HG02571 (cell line): ENCODE results near the gene FRMPD2.
A peak's percentile ranks its signal among the peaks of the same experiment; 100 is the strongest.
"Not testable (repeated sequence)": the region's sequence is repeated elsewhere in the genome, so short reads cannot be mapped to it uniquely, and the experiment has no call there.

Source experiments
- ATAC-seq: cut with Tn5 transposase; IDR thresholded peaks from one replicate; pipeline ENCODE4 v1.9.1; 2021; ENCODE audit warnings: mild to moderate bottlenecking, moderate library complexity; ENCODE audit not compliant: unreplicated experiment

FRMPD2 gene

DNA sequence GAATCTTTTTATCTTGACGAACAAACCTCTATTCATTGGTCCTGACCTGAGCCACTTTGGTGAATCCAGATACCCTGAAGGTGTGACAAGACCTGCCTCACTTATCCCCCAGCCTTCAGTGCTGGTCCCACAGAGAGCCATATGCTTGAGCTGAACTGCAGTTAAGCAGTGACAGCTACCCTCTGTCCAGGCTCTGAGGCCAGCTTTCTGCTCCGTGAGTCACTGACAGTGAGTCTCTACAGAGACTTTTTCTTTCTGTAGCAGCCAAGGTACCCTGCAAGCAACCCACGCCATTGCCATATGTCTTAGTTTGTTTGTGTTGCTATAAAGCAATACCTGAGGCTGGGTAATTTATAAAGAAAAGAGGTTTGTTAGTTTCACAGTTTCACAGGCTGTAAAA is 133.5 kb downstream of the FRMPD2 start:
- ATAC-seq = not testable (repeated sequence)

DNA sequence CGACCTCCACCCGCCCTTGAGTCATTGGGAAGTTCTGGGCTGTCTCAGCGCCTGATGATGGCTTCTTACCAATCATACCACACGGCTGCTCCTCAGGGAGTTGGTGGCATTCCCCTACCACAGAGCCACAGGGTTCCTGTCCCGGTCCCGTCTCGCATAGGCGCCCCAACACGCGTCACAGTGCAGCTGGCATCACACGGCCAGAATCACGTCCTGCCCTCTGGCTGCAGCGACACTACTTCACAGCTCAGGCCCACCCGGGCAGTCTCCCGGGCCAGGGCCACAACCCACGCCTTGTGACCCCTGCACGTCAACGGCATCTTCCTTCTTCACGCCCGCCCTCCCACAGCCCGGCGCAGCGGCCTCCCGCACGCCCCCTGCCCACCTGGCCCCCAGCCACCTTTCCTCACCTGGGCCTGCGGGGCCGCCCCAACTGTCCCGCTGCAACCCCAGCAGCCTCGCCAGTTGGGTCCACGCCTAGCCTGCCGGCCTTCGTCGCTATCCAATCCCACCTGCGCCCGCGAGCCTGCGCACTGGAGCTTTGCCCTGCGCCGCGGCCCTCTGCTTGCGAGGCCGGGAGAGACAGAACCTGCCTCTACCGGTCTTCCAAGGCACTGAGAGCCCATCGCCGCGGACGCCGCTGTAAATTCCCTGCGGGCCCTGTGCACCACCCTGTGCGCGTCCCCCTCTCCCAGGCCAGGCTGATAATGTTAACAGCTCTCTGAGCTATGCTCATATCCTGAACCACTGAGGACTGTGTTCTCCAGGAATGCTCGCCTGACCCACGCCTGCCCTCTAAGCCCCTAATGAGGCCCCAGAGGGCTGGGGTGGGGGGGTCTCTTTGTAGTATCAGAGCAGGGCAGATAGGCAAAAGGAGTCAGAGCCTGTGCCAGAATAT is 134.3 kb downstream of the FRMPD2 start:
- ATAC-seq = peak; percentile 74

DNA sequence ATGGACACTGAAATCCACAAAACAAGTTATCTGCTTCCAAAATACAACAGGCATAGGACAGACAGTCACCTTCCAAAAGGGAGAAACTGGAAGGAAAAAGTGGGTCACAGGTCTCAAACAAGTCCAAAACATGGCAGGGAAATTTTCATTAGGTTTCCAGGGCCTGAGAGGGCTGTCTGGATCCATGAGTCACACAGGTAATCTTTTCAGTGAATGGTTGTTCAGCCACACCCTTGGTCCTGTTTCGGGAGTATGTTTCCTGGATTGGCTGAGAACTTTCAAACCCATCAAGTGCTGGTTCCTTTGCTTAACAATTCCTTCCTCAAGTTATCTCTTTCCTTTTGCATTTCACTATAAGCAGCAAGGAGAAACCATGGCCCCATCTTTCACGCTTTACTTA is 145.5 kb downstream of the FRMPD2 start:
- not testable (repeated sequence) for ATAC-seq

DNA sequence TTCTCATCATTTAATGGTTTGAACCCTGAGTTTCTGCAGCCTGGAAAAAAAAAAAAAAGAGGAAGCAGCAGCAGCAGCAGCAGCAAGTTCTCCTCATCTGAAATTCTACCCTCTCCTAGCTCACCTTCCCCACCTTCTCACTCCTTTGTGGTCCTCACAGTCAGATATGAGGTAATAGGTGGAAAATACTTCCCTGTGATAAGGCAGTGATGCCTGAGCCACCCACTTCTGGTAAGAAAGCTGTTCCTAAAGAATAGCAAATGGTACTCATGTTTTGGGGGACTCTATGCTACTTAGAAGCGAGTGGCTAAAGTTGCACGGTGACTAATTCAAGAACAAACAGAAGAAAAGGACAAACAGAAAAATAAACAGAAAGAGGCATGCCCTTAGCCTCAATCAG is 148.2 kb downstream of the FRMPD2 start:
- ATAC-seq = not testable (repeated sequence)

DNA sequence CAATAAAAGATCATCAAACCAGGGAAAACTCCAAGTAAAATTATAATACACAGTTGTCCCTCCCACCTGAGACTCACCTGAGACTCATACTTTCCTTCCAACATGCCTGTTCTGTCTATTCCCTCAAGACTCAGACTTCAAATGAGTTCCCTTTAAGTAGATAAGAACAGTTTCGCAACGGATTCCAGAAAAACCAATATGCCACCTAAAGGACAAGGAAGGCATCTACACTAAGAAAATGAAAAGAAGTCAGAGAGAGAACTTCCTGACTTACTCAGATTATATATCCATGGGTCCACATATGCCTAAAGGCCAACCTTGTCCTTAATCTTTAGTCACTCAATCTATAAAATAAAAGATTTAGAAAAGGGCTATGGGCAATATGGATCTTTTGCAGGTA is 148.9 kb downstream of the FRMPD2 start:
- not testable (repeated sequence) for ATAC-seq

DNA sequence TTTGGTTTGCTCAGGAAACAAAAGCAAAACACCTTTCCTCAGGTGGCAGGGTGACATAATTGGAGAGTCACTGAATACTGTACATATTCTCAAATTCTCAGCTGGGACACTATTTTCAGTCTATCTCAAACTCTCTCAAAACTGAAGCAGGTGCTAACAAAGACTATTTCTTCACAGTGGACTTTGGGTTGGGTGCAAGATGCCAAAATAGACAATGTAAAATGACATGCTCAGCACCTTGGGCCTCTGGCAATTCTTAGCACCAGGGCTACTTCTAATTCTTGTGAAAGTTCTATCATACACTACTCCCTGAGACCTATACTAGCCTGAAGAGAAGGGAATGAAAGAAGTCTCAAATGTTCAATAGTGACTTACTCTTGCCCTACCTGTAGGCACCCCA is 151.9 kb downstream of the FRMPD2 start:
- not testable (repeated sequence) for ATAC-seq

DNA sequence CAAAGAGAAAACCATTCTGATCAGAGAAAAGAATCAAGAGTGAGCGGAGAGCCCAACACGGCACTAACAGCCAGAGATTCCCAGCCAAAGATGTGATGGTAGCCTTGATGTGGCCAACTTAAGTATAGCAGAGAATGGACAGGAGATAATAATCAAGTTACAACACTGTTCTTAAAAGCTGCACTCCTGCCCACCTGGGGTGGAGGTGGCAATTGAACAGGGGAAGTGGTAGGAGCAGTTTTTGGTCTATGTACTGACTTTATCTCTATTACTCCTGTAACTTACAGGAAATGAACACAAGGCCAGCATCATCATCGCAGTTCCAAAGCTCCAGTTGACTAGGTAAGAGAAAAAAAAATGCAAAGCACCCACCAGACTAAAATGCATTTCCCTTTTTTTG is 164.2 kb downstream of the FRMPD2 start:
- ATAC-seq = not testable (repeated sequence)
